T47D (cell line): ENCODE measurements around the gene KLHDC4.
"Not testable (repeated sequence)": the region's sequence is repeated elsewhere in the genome, so short reads cannot be mapped to it uniquely, and the experiment has no call there.

ENCODE experiments used
- DNase-seq, 2 experiments: peaks; one replicate each; pipeline versions ENCODE4 v3.0.0 to v3.0.0-alpha.2; 2011 to 2012; ENCODE audit warnings: low read depth in 1 of 2, low spot score in 1 of 2
- JUND ChIP-seq: IDR thresholded peaks from 2 replicates; pipeline ENCODE4 v1.6.1; 2012; ENCODE audit warnings: low read depth
- in situ Hi-C: cut with HindIII; loops from 2 replicates; pipeline ENCODE4 v1.10.0; 2016; ENCODE audit warnings: low sequenced_read_pairs, low pct_unique_long_range_greater_than_20kb

KLHDC4 gene

DNA sequence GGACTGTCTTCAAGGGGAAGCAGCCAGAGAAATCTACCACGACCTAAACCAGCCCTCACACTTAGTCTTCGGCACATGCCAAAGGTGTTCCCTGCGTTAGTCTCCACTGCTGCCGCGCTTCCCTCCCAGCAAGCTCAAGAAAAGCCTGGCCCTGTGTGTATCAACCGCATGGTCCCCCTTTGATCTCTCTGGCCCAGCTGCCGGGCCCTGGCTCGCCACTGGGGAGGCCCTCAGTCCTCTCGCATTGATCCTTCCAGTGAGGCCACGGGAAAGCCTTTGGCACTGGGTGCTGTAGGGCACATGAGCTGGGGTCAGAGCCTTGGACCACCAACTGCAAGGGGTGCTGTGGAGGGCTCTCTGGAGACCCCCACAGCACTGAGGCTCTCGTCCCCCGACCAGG is 29.6 kb upstream of the KLHDC4 start:
- in situ Hi-C loops: no loop called here
- DNase-seq: no peak
- no peak for TF ChIP-seq JUND

DNA sequence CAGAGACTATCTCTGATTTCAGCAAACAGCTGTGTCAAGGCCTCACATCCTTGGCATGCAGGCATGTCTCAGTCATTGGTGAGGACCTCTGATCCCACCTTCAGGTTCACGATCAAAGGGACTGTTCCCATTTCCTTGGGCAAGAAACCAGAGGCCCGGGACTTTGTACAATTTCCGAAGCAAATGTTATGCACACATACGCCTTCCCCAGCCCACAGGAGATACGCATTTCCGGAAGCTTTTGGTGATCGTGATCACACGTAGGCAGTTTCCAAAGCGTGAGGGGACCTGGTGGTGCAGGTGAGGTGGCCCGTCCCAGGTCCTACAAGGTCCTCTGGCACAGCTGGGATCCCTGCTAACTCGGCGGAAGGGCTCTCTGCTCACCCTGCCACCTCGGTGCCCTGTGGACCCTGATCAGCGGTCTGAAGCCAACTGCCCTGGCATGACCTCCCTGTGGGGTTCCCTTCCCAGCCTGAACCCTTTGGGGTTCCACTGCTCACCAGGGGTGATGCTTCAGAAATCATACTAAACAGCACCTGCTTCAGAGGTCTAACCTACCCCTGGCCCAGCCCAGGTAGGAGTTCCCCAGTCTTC is 28.8 kb upstream of the KLHDC4 start:
- no peak for DNase-seq
- TF ChIP-seq JUND: no peak
- in situ Hi-C loops: no loop called here

DNA sequence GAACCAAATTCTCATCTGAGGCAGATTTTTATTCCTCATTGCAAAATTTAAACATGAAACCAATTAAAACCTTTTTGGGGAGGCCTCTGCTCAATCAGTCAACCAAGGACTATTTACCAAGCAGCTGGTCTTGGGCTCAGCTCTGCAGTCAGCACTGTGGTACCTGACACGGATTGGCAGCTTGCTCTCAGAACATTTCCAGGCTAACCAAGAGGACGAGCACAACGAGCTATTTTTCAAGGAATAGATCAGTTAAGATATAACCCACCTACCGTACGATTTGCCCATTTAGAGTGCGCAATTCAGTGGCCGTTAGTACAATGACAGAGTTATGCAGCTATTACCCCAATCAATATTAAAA is 26.4 kb upstream of the KLHDC4 start:
- DNase-seq: no peak
- TF ChIP-seq JUND: no peak
- in situ Hi-C loops: no loop called here

DNA sequence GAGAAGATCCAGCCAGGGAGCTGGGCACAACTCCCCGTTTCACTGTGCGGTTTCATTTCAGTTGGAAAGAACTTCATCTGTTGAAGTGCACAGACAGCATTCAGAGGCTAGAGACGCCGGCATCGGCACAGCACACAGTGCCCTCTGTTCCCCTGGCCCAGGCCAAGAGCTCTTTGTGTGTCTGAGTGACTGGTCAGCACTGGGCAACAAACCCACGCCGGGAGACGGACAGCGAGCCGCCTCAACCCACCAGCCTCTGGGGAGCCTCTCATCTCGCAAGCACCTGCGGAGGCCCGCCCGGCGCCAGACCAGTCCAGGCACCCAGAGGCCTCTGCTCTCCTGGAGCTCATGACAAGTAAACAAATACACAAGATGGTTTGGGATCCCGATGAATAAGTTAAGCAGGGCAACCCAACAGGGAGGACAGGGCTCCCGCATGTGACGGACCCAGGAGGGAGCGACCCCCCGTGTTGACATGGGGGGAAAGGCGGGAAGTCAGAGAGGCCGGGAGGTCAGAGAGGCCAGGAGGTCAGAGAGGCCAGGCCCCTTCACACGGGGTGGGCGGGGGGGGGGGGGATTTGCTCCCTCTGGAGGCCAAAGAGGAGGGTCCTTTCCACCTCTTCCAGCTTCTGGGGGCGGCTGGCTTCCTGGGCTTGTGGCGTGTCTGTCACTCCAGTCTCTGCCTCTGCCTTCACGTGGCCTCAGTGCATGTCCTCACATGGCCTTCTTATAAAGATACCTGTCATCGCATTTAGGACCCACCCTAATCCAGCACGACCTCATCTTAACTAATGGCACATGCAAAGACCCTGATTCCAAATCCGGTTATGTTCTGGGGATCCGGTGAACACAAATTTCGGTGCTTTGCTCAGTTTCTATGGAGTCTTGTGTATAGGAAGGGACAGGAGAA is 25.8 kb upstream of the KLHDC4 start:
- in situ Hi-C loops: no loop called here
- no peak for TF ChIP-seq JUND
- DNase-seq: no peak

DNA sequence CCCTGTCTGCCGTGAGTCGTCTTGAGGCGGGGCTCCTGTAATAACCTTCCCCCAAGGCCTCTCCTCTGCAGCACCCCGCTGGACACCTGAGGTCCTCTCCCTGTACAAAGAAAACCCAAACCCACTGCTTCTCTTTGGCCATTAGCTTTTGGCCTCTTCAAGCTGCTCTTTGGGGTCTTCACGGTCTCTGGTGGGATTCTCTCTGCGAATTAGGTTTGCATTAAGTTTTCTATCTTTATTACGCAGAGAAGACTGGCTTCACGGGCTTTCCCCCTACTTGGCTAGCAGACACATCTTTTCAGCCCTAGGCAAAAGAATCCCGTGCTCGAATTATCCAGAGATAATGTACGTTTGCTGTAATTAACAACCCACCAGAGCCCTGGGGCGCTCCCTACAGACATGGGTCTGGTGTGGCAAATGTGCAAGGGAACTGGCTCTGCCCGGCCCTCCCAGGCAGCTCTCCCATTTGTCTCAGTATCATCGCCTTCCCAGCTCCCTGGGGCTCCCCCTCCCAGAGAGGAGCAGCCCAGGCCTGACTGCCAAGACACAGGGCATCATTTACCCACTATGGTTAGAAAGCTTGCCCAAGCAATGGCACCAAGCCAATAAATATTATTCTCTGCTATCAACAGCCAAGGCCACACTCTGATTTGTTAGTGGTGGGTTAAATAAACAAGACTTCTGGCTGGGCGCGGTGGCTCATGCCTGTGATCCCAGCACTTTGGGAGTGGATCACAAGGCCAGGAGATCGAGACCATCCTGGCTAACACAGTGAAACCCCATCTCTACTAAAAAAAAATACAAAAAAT is 24.7 kb upstream of the KLHDC4 start:
- in situ Hi-C loops: no loop called here
- DNase-seq: peak; percentile 55 to 62

DNA sequence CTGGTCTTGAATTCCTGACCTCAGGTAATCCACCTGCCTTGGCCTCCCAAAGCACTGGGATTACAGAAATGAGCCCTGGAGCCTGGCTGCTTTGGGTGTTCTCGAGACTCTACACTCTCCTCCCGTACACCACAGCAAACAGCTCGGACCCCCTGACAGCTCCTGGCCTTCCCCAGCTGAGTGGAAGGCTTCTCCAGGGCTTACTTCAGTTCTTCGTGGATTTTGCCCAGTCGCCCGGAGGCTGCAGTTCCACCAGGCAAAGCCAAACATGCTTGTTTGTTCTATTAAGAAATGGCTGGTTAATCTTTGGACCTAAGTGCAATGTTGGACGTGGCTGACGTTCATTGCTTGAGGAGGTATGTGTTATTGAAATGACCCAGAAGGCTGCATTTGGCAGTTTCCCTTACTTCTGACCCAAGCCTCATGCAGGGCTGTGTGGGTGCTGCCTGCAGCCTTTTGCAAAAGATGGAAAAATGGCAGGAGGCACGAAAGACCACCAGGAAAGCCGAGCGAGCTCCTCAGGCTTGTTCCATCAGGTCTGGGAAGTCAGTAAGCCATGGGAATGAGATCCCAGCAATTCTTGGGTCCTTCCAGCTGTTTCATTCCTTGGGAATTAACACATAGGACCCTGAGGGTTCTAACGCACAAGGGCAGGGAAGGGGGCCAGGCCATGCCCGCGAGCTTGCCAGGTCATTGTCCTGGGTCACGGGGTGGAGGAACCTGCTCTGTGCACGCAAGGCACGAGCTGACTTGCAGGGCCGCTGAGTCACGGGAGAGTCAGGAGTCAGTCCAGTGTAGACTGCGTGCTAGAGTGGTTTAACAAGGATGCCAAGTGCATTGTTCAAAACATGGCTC is 23.9 kb upstream of the KLHDC4 start:
- TF ChIP-seq JUND: peak; percentile 83; the same call in 1 of the 2 replicates
- peak; percentile 73 to 94 for DNase-seq
- in situ Hi-C loops: no loop called here

More for the DNA sequence above, 24.7 kb upstream of the KLHDC4 start:
- no peak for TF ChIP-seq JUND

DNA sequence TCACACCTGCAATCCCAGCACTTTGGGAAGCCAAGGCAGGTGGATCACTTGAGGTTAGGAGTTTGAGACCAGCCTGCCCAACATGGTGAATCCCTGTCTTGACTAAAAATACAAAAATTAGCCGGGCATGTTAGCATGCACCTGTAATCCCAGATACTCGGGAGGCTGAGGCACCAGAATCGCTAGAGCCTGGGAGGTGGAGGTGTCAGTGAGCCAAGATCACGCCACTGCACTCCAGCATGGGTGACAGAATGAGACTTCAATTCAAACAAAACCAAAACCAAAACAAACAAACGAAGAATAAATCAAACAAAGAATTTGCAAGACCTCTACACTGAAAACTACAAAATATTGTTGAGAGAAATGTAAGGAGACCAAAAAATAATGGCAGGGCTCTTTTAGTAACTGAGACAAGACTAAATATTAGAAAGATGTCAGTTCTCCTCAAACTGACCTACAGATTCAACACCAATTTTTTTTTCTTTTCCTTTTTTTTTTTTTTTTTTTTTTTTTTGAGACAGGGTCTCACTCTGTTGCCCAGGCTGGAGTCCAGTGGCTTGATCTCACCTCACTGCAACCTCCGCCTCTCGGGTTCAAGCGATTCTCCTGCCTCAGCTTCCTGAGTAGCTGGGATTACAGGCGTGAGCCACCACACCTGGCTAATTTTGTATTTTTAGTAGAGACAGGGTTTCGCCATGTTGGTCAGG is 23.1 kb upstream of the KLHDC4 start:
- DNase-seq: peak in 1 of 2 experiments; percentile 41
- in situ Hi-C loops: not testable (repeated sequence)

DNA sequence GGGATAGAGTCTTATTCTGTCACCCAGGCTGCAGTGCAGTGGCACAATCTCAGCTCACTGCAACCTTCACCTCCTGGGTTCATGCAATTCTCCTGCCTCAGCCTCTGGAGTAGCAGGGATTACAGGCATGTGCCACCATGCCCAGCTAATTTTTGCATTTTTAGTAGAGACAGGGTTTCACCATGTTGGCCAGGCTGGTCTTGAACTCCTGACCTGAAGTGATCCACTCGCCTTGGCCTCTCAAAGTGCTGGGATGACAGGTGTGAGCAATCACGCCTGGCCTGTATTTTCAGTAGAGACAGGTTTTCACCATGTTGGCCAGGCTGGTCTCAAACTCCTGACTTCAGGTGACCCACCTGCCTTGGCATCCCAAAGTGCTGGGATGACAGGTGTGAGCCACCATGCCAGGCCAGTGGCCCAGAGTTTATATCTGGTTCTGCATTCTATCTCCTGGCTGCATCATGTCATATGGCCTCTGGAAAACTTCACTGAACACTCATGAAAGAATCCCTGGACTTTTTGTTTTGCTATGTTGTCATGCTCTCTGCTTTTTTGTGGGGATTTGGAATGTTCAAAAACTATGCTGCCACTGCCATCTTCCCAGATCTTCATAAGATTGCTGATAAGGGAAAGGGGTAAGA is 21.8 kb upstream of the KLHDC4 start:
- DNase-seq, in situ Hi-C loops: not testable (repeated sequence)

DNA sequence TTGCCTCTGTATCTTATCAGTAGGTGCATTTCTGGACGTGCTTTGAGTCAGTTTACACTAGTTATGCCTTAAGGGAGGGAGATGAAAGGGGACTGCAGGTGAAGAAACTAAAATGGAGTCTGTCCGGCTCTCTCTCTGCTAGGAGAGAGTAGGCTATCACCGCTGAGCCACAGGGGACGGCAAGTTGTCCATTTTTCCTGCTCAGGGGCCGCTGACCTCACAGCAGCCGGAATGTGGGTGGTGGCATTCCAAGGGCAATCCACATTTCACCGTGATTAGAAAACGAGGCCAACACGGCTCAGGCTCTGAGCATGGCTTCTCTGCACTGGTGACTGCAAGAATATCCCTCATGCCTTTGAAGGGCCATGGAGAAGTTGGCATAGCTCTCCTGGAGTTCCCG is 19.0 kb upstream of the KLHDC4 start:
- no peak for DNase-seq
- TF ChIP-seq JUND: no peak
- in situ Hi-C loops: no loop called here

DNA sequence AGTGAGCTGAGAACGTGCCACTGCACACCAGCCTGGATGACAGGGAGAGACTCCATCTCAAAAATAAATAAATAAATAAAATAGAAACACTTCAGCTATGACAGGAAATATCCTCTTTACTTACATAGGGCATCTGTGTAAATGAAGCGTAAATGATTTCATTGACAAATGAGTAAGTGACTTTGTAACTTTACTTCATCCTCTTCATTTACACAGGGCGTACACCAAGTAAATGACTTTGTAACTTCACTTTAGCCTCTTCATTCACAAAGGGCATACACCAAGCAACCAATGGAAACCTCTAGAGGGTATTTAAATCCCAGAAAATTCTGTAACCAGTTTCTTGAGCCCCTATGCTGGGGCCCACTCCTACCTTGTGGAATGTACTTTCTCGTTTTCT is 16.2 kb upstream of the KLHDC4 start:
- in situ Hi-C loops: no loop called here
- no peak for DNase-seq
- TF ChIP-seq JUND: no peak

DNA sequence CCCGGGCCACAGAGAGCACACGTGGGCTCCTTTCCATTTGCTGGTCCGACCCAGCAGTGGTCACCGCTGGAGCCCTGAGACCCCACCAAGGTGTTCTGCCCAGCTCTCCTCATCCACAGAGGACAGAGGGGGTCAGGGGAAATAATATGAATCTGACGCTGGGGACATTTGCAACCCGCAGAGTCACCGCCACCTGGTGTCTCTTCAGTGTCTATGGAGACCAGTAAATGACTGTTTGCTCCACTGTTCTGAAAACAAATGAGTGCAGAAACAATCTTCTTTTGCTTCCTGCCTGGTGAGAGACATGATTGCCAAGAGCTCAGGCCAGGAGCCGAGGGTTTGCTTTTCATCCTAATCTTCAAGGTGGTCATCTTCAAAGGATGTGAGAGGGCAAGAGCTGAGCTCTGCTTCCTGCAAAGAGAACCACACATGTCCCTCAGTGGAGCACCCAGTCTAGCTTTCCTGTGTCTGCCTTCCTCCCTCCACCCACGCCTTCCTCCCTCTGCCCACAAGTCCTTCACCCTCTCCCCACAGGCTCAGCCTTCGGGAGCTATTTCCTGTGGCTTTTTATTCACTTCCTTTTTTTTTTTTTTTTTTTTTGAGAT is 14.7 kb upstream of the KLHDC4 start:
- DNase-seq: no peak

More for the DNA sequence above, 14.7 kb upstream of the KLHDC4 start:
- in situ Hi-C loops: no loop called here
- no peak for TF ChIP-seq JUND
